Measurements from ENCODE around the gene ATP1B2.
A peak's percentile ranks its signal among the peaks of the same experiment; 100 is the strongest.

The ATP1B2 gene

GRCh38 chr17:7688808-7689316 is 38.1 kb downstream of the ATP1B2 start:
- Histone ChIP-seq H3K9ac (ENCODE audit: low read length) (peak overlapping the region; percentile 83), H4K20me1 (ENCODE audit: insufficient read depth, low read length) (peaks cover 20% of the 10 kb centered on the region), H3K4me1 (ENCODE audit: low read length) (peaks cover 17% of the 10 kb centered on the region), H3K79me2 (ENCODE audit: low read length) (peaks cover 52% of the 10 kb centered on the region), H3K4me2 (ENCODE audit: low read length) (peak overlapping the region; percentile 82), H2AFZ (ENCODE audit: low read depth, low read length) (peak overlapping the region; percentile 77; the same call in 1 of the 2 replicates), H3K4me3 (ENCODE audit: low read length) (peak overlapping the region; percentile 100), H3K9me3 (ENCODE audit: insufficient read depth, low read length) (no peaks in the 10 kb centered on the region), H3K36me3 (replicated peaks; ENCODE audit: low read depth, low read length) (peaks cover 20% of the 10 kb centered on the region), H3K27me3 (ENCODE audit: low read depth, low read length) (no peaks in the 10 kb centered on the region), H3K27ac (ENCODE audit: low read length) (no peak overlapping the region; the same call in 1 of the 2 replicates)
- TF ChIP-seq CTCF (IDR thresholded peaks at IDR 0.05; ENCODE audit: low read depth, low read length) (no peak), EZH2phosphoT487 (IDR thresholded peaks at IDR 0.05; ENCODE audit: low read depth) (no peak)

- no peak overlapping the region for H3K9ac ChIP-seq (ENCODE audit: low read length)
Measured at GRCh38 chr17:7695586-7695985, 44.9 kb downstream of the ATP1B2 start.

GRCh38 chr17:7697828-7698588 is 47.3 kb downstream of the ATP1B2 start:
- no peaks in the 10 kb centered on the region for H3K27me3 ChIP-seq (ENCODE audit: low read depth, low read length)
- H3K9ac ChIP-seq (ENCODE audit: low read length), result no peak overlapping the region
- H3K9me3 ChIP-seq (ENCODE audit: insufficient read depth, low read length), result no peaks in the 10 kb centered on the region
- no peaks in the 10 kb centered on the region for H4K20me1 ChIP-seq (ENCODE audit: insufficient read depth, low read length)
- H3K27ac ChIP-seq (ENCODE audit: low read length), result no peak overlapping the region
- TF ChIP-seq EZH2phosphoT487 (IDR thresholded peaks at IDR 0.05; ENCODE audit: low read depth) (no peak), CTCF (IDR thresholded peaks at IDR 0.05; ENCODE audit: low read depth, low read length) (no peak)
- H3K4me2 ChIP-seq (ENCODE audit: low read length), result no peak overlapping the region
- H3K36me3 ChIP-seq (replicated peaks; ENCODE audit: low read depth, low read length), result peaks cover 2% of the 10 kb centered on the region
- no peaks in the 10 kb centered on the region for H3K4me1 ChIP-seq (ENCODE audit: low read length)
- H3K79me2 ChIP-seq (ENCODE audit: low read length), result no peaks in the 10 kb centered on the region
- H2AFZ ChIP-seq (ENCODE audit: low read depth, low read length), result no peak overlapping the region
- H3K4me3 ChIP-seq (ENCODE audit: low read length), result no peak overlapping the region

More at GRCh38 chr17:7695586-7695985, 44.9 kb downstream of the ATP1B2 start:
- Histone ChIP-seq H2AFZ (ENCODE audit: low read depth, low read length) (no peak overlapping the region), H3K4me3 (ENCODE audit: low read length) (no peak overlapping the region), H3K4me2 (ENCODE audit: low read length) (no peak overlapping the region), H4K20me1 (ENCODE audit: insufficient read depth, low read length) (no peaks in the 10 kb centered on the region), H3K27me3 (ENCODE audit: low read depth, low read length) (no peaks in the 10 kb centered on the region), H3K9me3 (ENCODE audit: insufficient read depth, low read length) (no peaks in the 10 kb centered on the region), H3K4me1 (ENCODE audit: low read length) (no peaks in the 10 kb centered on the region), H3K79me2 (ENCODE audit: low read length) (no peaks in the 10 kb centered on the region), H3K27ac (ENCODE audit: low read length) (no peak overlapping the region), H3K36me3 (replicated peaks; ENCODE audit: low read depth, low read length) (peaks cover 2% of the 10 kb centered on the region)
- TF ChIP-seq EZH2phosphoT487 (IDR thresholded peaks at IDR 0.05; ENCODE audit: low read depth) (no peak), CTCF (IDR thresholded peaks at IDR 0.05; ENCODE audit: low read depth, low read length) (no peak)

- Histone ChIP-seq H4K20me1 (ENCODE audit: insufficient read depth, low read length) (no peaks in the 10 kb centered on the region), H3K27ac (ENCODE audit: low read length) (no peak overlapping the region), H2AFZ (ENCODE audit: low read depth, low read length) (no peak overlapping the region), H3K9me3 (ENCODE audit: insufficient read depth, low read length) (no peaks in the 10 kb centered on the region), H3K4me2 (ENCODE audit: low read length) (no peak overlapping the region), H3K79me2 (ENCODE audit: low read length) (no peaks in the 10 kb centered on the region), H3K9ac (ENCODE audit: low read length) (no peak overlapping the region), H3K4me3 (ENCODE audit: low read length) (no peak overlapping the region), H3K27me3 (ENCODE audit: low read depth, low read length) (no peaks in the 10 kb centered on the region), H3K4me1 (ENCODE audit: low read length) (no peaks in the 10 kb centered on the region), H3K36me3 (replicated peaks; ENCODE audit: low read depth, low read length) (peaks cover 2% of the 10 kb centered on the region)
- no peak for TF ChIP-seq EZH2phosphoT487 (IDR thresholded peaks at IDR 0.05; ENCODE audit: low read depth)
- no peak for TF ChIP-seq CTCF (IDR thresholded peaks at IDR 0.05; ENCODE audit: low read depth, low read length)
Measured at GRCh38 chr17:7700510-7700909, 49.8 kb downstream of the ATP1B2 start.
